ENCODE measurements around the gene DYNLT4. TPM values are rescaled to one million over a fixed set of nuclear protein-coding genes. Genes with fewer than 3 reads are reported as not detected.

DYNLT4 gene
- total RNA-seq, 3 donors from 2014 or later (not counting 1 experiment from before 2014, with no cell fraction given), result 0.96 to 1.2 TPM; not detected in 1

- Histone ChIP-seq H3K36me3 (ENCODE audit: control insufficient read depth, insufficient read depth, low read length) (peaks cover 20% of the 10 kb centered on the region), H3K27me3 (ENCODE audit: control insufficient read depth, insufficient read depth, low read length) (no peaks in the 10 kb centered on the region), H3K9me3 (ENCODE audit: control insufficient read depth, insufficient read depth, low read length) (no peaks in the 10 kb centered on the region), H3K27ac (ENCODE audit: low read length) (peak overlapping the region; percentile 95), H3K4me3 (ENCODE audit: low read length) (no peak overlapping the region), H3K4me1 (ENCODE audit: control insufficient read depth, insufficient read depth, low read length) (peaks cover 57% of the 10 kb centered on the region)
- no peaks in the 10 kb centered on the region for H3K36me3 Mint-ChIP-seq
- 97% methylated on average over 70 of the region's 70 CpGs for WGBS (ENCODE audit: insufficient coverage)
- H3K27ac Mint-ChIP-seq, result peak overlapping the region in 1 of 2 donors; percentile 42
- H3K4me3 Mint-ChIP-seq, result no peak overlapping the region
- H3K9me3 Mint-ChIP-seq, result no peaks in the 10 kb centered on the region
- no peak for TF ChIP-seq CTCF (IDR thresholded peaks at IDR 0.05)
- no peak for ATAC-seq
- peaks cover 20 to 42% of the 10 kb centered on the region in 2 donors for H3K4me1 Mint-ChIP-seq
- peak in 1 of 2 donors; percentile 48 for DNase-seq
- H3K27me3 Mint-ChIP-seq (ENCODE audit: low read depth in 2 of 2), result no peaks in the 10 kb centered on the region
- intact Hi-C loops (cut with micrococcal nuclease), result no loop called here
Observed at GRCh38 chr1:44806025-44806703, 987 bp downstream of the DYNLT4 start.

- peaks cover 14 to 39% of the 10 kb centered on the region in 2 donors for H3K4me1 Mint-ChIP-seq
- no peak overlapping the region for H3K4me3 Mint-ChIP-seq
- no peaks in the 10 kb centered on the region for H3K36me3 Mint-ChIP-seq
- 96% methylated on average over 20 of the region's 20 CpGs for WGBS (ENCODE audit: insufficient coverage)
- Histone ChIP-seq H3K27ac (ENCODE audit: low read length) (no peak overlapping the region), H3K4me1 (ENCODE audit: control insufficient read depth, insufficient read depth, low read length) (peaks cover 59% of the 10 kb centered on the region), H3K9me3 (ENCODE audit: control insufficient read depth, insufficient read depth, low read length) (no peaks in the 10 kb centered on the region), H3K4me3 (ENCODE audit: low read length) (no peak overlapping the region), H3K27me3 (ENCODE audit: control insufficient read depth, insufficient read depth, low read length) (no peaks in the 10 kb centered on the region), H3K36me3 (ENCODE audit: control insufficient read depth, insufficient read depth, low read length) (peaks cover 20% of the 10 kb centered on the region)
- H3K27me3 Mint-ChIP-seq (ENCODE audit: low read depth in 2 of 2), result no peaks in the 10 kb centered on the region
- H3K9me3 Mint-ChIP-seq, result no peaks in the 10 kb centered on the region
- no peak for TF ChIP-seq CTCF (IDR thresholded peaks at IDR 0.05)
- DNase-seq (no peak), ATAC-seq (no peak)
- H3K27ac Mint-ChIP-seq, result peak overlapping the region in 1 of 2 donors; percentile 42
- intact Hi-C loops (cut with micrococcal nuclease), result no loop called here
Observed at GRCh38 chr1:44805311-44806024, 1.7 kb downstream of the DYNLT4 start.

GRCh38 chr1:44803312-44804095 lies 3.6 kb downstream of the DYNLT4 start:
- H3K27me3 Mint-ChIP-seq (ENCODE audit: low read depth in 2 of 2), result no peaks in the 10 kb centered on the region
- Histone ChIP-seq H3K27ac (ENCODE audit: low read length) (no peak overlapping the region), H3K9me3 (ENCODE audit: control insufficient read depth, insufficient read depth, low read length) (no peaks in the 10 kb centered on the region), H3K27me3 (ENCODE audit: control insufficient read depth, insufficient read depth, low read length) (no peaks in the 10 kb centered on the region), H3K4me3 (ENCODE audit: low read length) (no peak overlapping the region), H3K36me3 (ENCODE audit: control insufficient read depth, insufficient read depth, low read length) (peaks cover 20% of the 10 kb centered on the region), H3K4me1 (ENCODE audit: control insufficient read depth, insufficient read depth, low read length) (peaks cover 49% of the 10 kb centered on the region)
- DNase-seq, result no peak
- no peak for ATAC-seq
- H3K36me3 Mint-ChIP-seq, result no peaks in the 10 kb centered on the region
- H3K27ac Mint-ChIP-seq, result peak overlapping the region in 1 of 2 donors; percentile 12
- no peak overlapping the region for H3K4me3 Mint-ChIP-seq
- WGBS (ENCODE audit: insufficient coverage), result 95% methylated on average over 13 of the region's 13 CpGs
- H3K9me3 Mint-ChIP-seq, result no peaks in the 10 kb centered on the region
- H3K4me1 Mint-ChIP-seq, result peaks cover 12 to 36% of the 10 kb centered on the region in 2 donors
- TF ChIP-seq CTCF (IDR thresholded peaks at IDR 0.05), result no peak
- intact Hi-C loops (cut with micrococcal nuclease), result no loop called here

Data from natural killer cell (primary cell).